Effector CD4-positive, alpha-beta T cell (primary cell): ENCODE data around the gene DLGAP4.

Source experiments
- DNase-seq: peaks from one replicate; pipeline ENCODE4 v3.0.0-alpha.2; 2020

Gene DLGAP4

DNA sequence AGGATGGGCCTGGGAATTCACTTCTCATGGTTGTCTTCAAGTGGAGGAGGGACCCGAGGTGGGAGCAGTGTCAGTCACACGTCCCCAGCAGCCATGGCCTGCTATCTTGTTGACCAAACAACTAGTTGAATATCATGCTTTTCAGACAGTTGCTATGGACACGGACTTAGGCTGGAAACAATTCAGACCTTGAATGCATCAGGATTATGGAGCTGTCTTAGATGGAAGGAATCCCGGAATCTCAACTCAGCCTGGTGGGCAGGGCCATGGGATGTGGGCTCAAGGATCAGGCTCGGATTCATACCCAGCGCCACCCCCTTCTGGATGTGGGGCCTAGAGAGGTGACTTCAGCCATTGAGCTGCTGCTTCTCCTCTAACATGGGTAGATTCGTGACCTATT lies 112.6 kb downstream of the DLGAP4 start:
- DNase-seq = no peak

DNA sequence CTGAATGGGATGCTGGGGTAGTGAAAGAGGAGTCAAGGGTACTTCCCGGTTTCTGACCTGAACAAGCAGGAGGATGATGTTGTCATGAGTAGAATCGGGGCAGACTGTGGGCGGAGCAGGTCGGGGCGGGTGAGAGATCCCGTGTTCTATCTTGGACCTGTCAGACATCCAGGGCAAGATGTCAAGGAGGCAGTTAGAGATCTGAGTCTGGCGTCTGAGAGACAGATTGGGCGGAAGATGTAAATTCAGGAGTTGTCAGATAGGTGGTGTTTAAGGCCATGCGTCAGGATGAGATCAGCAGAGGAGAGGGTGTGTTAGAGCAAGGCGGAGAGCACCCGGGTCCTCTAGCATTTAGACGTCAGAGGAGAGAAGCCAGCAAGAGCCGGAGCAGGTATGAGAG lies 115.5 kb downstream of the DLGAP4 start:
- DNase-seq = no peak

DNA sequence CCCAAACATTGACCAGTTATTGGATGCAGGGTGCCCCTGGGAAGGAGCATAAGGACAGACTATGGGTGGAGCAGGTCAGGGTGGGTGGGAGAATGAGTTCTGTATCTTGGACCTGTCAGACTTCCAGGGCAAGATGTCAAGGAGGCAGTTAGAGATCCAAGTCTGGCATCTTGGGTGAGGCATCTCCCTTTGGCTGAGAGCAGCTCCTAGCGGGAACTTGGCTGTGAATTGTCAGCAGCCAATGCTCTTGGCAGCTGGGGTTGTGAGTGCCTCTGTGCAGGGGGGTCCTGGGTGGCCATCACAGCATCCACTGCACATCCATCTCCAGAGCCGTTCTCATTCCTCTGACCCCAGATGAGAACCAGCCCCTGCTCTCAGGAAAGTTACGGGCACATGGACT lies 118.2 kb downstream of the DLGAP4 start:
- no peak for DNase-seq

DNA sequence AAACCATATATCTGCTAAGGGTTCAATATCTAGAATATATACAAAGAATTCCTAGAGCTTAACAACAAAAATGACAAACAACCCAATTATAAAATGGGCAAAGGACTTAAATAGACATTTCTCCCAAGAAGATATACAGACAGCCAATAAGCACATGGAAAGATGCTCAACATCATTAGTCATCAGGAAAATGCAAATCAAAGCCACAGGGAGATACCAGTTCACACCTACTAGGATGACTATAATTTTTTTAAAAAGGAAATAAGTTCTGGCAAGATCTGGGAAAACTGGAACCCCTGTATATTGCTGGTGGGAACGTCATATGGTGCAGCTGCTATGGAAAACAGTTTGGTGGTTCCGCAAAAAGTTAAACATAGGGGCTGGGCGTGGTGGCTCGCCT lies 119.0 kb downstream of the DLGAP4 start:
- DNase-seq = no peak

DNA sequence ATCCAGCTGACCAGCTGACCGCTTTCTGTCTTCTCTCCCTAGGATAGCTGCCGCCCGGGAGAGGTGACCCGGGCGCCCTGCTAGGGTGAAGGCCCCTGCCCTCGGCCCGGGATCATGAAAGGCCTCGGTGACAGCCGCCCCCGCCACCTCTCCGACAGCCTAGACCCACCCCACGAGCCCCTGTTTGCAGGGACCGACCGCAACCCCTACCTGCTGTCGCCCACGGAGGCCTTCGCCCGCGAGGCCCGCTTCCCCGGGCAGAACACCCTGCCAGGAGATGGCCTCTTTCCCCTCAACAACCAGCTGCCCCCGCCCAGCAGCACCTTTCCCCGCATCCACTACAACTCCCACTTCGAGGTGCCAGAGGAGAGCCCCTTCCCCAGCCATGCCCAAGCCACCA lies 125.5 kb downstream of the DLGAP4 start:
- DNase-seq = no peak

DNA sequence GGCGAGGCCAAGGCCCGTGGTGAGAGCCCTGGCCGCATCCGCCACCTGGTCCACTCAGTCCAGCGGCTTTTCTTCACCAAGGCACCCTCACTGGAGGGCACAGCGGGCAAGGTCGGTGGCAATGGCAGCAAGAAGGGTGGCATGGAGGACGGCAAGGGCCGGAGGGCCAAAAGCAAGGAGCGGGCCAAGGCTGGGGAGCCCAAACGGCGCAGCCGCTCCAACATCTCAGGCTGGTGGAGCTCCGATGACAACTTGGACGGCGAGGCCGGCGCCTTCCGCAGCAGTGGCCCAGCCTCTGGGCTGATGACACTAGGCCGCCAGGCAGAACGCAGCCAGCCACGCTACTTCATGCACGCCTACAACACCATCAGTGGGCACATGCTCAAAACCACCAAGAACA lies 126.0 kb downstream of the DLGAP4 start:
- no peak for DNase-seq

DNA sequence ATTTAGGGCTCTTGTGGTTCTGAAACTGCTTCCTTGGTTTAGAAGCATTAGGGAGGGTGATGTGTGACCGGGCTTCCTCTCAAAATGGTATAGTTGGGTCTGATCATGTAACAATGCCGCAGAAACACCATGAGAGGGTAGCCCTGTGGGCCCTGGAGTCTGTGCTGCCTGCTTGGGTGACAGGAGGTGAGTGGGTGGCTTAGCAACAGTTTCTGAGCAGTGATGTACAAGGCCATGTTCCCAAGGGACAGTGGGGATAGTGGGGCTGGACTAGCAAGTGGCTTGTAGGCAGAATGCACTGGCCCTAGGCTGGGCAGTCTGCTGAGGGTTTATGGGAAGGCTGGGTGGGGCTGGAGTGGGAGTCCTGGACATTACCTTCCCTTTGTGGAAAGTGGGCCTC lies 128.2 kb downstream of the DLGAP4 start:
- no peak for DNase-seq

DNA sequence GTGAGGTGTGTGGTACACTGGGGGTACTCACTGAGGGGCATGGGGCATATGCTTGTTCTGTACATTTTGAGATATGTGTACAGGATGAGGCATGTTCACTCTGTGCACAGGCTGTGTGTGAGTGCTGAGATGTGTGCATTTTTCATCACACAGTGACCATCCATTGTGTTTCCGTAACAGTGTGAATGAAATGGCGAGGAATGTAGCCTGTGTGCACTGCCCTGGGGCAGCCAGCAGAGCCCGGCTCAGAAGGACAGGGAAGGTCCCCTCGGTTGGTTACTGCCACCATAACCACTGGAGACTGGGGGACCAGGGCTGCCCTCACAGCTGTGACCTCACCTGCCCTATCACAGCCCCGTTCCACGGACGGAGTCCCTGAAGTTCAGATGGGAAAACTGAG lies 129.0 kb downstream of the DLGAP4 start:
- no peak for DNase-seq

DNA sequence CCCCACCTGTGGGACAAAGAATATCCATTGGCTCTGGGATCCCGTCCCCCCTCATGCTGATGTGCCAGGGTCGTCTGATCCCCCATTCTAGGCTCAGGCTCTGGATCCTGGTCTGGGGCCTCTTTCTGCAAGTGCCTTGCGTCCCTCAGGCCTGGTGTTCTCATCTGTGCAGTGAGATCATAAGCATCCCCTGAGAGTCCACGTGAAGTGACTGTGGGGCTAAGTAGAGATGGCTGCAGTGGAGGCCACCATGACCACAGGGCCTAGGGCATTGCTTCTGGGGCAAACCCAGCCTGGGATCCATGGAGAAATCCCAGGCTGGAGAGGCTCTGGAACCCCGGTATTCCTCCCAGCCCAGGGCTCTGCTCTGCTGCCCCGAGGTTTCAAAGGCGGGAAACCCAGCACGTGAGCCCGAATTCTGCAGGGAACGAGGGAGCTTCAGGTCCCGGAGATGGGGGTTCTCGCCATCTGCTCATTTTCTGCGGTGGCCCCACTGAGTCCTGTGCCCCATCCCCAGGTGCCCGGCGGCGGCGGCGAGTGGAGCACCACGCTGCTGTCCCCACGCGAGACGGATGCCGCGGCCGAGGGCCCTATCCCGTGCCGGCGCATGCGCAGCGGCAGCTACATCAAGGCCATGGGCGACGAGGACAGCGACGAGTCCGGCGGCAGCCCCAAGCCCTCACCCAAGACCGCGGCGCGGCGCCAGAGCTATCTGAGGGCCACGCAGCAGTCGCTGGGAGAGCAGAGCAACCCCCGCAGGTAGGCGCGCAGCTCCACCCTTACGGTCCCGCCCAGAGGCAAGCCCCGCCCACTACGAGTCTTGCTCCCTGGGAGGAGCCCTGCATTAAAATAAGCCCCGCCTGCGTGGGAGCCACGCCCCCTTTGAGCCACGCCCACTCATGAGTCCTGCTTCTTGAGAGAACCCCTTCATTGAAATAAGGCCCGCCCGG lies 129.7 kb downstream of the DLGAP4 start:
- DNase-seq = peak; percentile 79

DNA sequence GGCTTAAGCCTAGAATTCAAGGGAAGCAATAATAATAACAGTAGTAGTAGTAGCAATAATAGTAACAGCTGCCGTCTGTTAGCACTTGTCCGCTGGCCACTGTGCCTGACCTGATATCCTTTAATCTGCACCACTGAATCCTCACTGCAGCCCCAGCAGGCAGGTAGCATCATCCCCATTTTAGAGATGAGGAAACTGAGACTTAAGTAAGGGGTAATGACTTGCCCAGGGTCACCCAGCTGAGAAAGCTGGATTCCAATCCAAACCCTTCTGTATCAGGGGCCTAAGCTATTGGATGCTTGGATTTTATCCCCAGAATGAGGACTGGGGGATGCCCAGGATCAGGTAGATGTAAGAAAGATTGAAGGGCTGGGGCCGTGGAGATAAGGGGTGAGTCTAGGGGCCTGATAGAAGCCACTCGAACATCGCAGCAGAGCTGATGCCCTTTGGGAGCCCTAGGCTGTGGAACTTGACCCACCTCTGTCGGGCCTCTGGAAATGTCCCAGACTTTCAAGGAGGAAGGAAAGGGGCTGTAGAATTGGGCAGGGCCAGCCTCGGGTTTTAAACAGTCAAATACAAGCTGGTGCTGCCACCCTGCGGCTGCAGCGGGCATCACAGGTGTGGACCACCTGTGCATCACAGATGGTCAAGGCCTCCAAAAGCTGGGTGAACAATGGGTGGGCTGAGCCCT lies 133.0 kb downstream of the DLGAP4 start:
- peak; percentile 51 for DNase-seq

DNA sequence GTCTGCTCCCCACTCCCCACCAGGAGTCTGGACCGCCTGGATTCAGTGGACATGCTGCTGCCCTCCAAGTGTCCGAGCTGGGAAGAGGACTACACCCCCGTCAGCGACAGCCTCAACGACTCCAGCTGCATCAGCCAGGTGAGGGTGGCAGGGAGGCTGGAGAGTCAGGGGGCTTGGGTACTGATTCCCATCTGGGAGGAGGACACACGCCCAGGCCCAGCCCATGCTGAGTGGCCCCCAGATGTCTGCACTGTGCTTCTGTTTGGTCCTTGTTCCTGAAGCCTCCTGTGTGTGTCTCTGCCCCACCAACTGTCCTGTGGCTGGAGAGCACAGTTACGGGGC lies 133.6 kb downstream of the DLGAP4 start:
- no peak for DNase-seq

DNA sequence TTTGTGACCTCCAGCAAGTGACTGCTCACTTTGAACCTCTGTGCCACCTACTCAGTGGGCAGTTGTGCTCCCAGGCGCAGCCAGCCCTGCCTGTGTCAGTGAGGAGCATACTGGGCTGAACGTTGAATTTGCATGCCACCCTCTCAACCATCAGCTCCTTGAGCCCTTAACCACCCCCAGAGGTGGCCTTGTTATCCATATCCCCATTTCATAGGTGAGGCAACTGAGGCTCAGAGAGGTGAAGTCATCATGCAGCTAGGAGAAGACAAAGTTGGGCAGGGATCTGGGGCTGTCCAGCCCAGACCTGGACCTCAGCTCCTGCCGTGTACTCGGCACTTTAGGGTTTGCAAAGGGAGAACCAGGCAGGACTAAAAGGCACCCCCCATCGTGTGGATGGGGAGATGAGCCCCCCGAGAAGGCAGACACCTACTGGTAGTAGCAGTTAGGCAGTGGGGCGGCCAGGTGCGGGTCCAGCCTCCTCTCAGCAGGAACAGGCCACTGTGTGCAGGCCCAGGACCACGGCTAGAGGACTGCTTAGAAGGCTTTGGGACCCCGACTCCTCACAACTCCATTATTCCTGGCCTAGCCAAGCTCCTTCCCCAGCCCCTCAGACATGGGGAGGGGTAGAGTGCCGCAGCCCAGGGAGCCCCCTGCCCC lies 134.4 kb downstream of the DLGAP4 start:
- DNase-seq = no peak

DNA sequence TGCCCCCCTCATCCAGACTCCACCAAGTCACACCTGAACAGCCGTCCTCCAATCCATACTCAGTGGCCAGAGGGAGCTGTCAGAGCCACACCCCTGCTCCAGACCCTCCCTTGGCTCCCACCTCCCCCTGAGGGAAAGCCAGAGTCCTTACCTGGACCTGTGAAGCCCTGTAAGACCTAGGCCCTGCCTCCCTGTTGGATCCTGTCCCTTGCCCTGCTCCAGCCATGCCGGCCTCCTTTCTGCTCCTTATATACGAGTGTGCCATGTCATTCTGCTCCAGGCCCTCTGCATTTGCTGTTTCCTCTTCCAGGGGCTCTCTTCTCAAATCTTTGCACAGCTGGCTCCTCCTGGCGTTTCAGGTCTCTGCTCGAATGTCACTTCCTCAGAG lies 134.9 kb downstream of the DLGAP4 start:
- no peak for DNase-seq

DNA sequence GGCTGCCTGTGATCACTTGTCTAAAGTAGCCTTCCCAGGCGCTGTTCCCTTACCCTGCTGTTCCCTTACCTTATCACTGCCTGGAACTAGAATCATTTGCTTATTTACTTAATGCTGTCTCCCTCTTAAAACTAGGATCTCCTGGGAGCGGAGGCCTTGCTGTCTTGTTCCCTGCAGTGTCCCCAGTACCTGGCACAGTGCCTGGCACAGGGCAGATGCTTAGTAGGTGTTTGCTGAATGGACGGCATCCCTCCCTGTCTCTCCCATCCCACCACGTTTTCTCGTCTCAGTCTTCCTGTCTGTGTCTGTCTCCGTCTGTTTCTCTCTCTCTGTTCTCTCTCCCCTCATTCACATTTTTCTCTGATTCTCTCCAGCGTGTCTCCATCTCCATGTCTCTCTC lies 135.3 kb downstream of the DLGAP4 start:
- DNase-seq = no peak

DNA sequence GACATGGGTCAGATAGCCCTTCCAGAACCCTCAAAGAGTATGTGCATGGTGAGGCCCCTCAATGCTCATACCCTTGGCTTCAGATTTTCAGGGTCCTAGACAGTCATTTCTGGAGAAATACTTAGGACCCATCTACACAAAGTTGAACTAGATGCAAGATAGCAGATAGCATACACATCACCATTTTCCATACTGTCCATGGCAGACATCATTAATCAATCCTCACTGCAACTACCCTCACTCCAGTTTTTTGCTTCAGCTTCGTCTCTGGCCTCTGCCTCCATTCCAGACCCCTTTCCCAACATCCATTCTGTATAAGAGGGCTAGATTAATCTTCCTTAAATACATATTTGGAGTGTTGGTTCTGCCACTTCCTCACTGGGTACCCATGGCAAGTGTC lies 139.7 kb downstream of the DLGAP4 start:
- no peak for DNase-seq

DNA sequence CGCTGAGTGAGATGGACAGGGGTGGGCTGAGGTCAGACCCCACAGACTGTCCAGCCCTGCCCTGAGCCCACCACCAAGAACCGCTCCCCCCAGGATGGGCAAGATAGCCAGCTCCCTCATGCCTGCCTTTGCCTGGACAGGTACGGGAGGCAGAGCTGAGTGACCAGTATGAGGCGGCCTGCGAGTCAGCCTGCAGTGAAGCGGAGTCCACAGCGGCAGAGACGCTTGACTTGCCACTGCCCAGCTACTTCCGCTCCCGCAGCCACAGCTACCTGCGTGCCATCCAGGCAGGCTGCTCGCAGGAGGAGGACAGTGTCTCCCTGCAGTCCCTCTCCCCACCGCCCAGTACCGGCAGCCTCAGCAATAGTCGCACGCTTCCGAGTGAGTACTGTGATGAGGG lies 140.4 kb downstream of the DLGAP4 start:
- no peak for DNase-seq

DNA sequence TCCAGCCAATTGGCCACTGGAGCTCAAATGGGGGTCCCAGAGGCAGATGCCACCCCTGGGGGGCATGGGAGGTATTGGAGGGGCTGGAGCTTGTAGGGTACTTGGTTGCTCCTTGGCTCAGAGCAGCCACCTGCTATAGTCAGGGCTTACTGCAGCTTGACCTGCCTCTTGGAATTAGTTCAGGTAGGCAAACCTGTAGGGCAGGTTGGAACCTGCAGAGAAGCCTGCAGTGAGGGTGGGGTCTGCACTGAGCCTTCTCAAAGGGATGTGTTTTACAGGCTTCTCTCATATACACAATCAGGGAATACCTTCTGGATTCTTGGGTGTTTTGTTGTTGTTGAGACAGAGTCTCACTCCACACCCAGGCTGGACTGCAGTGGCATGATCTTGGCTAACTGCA lies 141.0 kb downstream of the DLGAP4 start:
- DNase-seq = no peak

DNA sequence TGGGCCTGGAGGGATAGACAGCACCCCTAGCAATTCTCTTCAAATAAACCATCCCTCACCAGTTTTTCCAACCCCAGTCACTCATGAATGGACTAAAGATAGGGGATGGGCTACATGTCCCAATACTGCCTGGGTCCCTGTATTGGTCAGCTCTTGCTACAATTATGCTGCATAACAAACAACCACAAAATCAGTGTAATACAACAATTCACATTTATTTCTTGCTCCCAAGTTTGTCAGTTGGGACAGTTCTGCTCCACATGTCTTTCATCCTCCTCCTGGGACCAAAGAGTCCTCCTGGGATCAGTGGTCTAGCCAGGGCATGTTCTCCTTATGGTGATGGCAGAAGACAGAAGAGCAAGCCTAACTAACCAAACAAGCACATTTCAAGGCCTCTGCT lies 143.5 kb downstream of the DLGAP4 start:
- DNase-seq = no peak

DNA sequence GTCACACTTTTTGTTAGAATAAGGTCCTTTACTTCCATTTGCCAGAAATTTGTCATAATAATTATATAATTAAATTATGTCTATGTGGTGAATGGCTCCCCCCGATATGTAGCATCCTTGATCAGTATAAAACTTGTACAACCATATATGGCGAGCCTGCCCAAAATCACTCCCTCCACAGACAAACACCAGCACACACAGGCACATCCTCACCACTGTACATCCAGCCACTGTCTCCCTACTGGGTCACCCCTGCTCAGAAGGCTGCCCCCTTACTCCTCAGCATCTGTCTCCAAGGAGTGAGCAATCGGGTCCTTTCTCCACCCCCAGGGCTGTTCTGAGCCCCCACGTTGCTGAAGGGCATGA lies 148.2 kb downstream of the DLGAP4 start:
- DNase-seq = no peak

DNA sequence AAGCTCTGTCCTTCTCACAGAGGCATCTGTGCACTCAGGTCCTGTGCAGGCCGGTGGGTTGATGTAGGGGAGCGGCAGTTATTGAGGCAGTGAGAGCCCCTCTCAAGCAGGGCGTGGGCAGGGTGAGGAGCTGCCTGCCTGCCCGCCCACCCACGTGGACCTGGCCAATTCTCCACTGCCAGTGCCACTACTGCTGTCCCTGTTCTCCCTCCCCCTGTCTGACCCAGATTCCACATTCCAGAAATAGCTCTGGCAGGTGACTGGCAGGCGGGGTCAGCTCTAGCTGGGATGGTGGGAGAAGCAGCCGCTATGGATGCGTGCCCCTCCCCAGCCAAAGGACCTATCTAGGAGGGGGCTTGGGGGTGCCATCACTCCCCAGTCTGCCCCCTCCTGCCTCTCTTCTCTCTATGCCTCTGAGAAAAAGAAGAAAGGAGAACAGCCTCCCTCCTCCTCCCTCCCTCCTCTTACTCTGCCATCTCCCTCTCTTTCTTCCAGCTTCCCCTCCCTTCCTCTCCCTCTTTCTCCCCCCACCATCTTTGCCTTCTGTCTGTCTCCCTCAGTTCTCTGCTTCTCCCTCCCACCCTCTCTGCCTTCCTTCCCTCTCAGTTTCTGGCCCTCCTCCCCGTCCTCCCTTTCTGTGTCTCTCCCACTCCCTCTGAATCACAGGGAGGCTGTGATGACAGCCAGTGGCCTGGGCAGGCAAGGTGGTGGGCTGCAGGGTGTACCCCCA lies 148.7 kb downstream of the DLGAP4 start:
- DNase-seq = no peak

DNA sequence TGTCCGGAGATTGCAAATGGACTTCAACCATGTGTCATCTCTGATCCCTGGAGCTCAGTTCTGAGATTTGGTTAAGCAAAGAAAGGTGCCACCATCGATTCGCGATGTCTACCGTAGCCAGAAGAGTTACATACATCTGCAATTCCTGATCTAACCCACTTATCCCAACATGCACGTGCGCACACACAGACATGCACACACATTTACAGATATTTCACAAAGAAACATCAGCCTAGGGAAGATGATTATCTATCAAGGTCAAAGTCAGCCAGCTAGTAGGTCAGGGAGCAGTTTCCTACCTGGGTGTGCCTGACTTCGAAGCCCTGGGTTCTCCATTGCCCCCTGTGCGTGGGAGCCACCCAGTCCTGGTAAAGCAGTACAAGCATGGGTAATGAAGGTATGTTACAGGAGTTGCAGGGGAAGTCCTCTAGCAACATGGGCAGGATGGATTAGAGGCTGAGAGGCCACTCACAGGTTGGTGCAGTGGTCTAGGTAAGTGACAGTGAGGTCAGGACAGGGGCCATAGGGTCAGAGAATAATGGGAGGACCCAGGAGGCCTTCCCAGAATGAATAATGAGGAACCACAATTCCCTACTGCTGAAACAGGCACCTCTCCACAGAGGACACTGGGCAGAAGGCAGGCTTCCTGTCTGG lies 150.0 kb downstream of the DLGAP4 start:
- no peak for DNase-seq
